HEK293 (cell line): ENCODE measurements around the gene LMAN1L.

Experiments
- CTCF ChIA-PET: fragments of 350-600 bp; formaldehyde crosslinking; extraction: SDS; loops from one replicate; lab custom pipeline; 2021; ENCODE audit warnings: antibody characterized with exemption; lab: Yijun Ruan, JAX
- POLR2A ChIA-PET: fragments of 300-600 bp; formaldehyde crosslinking; extraction: SDS; loops from one replicate; lab custom pipeline; 2020; ENCODE audit warnings: antibody characterized with exemption, inconsistent platforms; lab: Yijun Ruan, JAX
- H3K27ac ChIP-seq: fragments of 200-500 bp; sonication (Bioruptor generic); 2 replicates; pipeline ENCODE4 v1.5.1; 2014; ENCODE audit warnings: low read depth, low read length, control low read depth, inconsistent platforms; ENCODE audit errors: extremely low read depth
- H3K36me3 ChIP-seq, 2 experiments: fragments of 200-500 bp in 1 of 2; sonication (Bioruptor generic) in 1 of 2; 1 replicate in 1 of 2; 2 replicates in 1 of 2; pipeline ENCODE4 v1.5.1; 2014 to 2017; ENCODE audit warnings: inconsistent platforms in 2 of 2, low read length in 2 of 2; ENCODE audit not compliant: control insufficient read depth in 2 of 2, insufficient read depth in 1 of 2
- H3K4me1 ChIP-seq: fragments of 200-500 bp; sonication (Bioruptor generic); 2 replicates; pipeline ENCODE4 v1.5.1; 2014; ENCODE audit warnings: mild to moderate bottlenecking, low read length, inconsistent platforms; ENCODE audit not compliant: control insufficient read depth, insufficient read depth
- H3K4me3 ChIP-seq: 2 replicates; pipeline ENCODE4 v1.5.1; 2011; ENCODE audit warnings: low read depth, mild to moderate bottlenecking, control low read depth, low read length, moderate library complexity
- H3K9me3 ChIP-seq: fragments of 200-500 bp; sonication (Bioruptor generic); 2 replicates; pipeline ENCODE4 v1.5.1; 2014; ENCODE audit warnings: low read depth, low read length, inconsistent platforms; ENCODE audit not compliant: control insufficient read depth, insufficient read depth
- GLI2 ChIP-seq: fragments of 450-650 bp; formaldehyde crosslinking; IDR thresholded peaks from 2 replicates; pipeline ENCODE4; 2017; ENCODE audit warnings: missing biosample characterization, missing genetic modification characterization, low read depth, borderline replicate concordance
- MYNN ChIP-seq: fragments of 450-650 bp; formaldehyde crosslinking; IDR thresholded peaks from 2 replicates; pipeline ENCODE4 v1.5.1; 2016; ENCODE audit warnings: missing biosample characterization, missing genetic modification characterization, borderline replicate concordance
- TSHZ1 ChIP-seq: fragments of 450-650 bp; formaldehyde crosslinking; IDR thresholded peaks from 2 replicates; pipeline ENCODE4 v1.5.1; 2016; ENCODE audit warnings: missing biosample characterization, missing genetic modification characterization, borderline replicate concordance
- ZIC2 ChIP-seq: fragments of 450-650 bp; formaldehyde crosslinking; IDR thresholded peaks from 2 replicates; pipeline ENCODE4 v1.5.1; 2016; ENCODE audit warnings: missing biosample characterization, missing genetic modification characterization
- ZNF140 ChIP-seq: fragments of 450-650 bp; formaldehyde crosslinking; IDR thresholded peaks from 2 replicates; pipeline ENCODE4 v1.5.1; 2016; ENCODE audit warnings: missing biosample characterization, missing genetic modification characterization
- ZNF24 ChIP-seq: fragments of 450-650 bp; formaldehyde crosslinking; IDR thresholded peaks from 2 replicates; pipeline ENCODE4 v1.5.1; 2016; ENCODE audit warnings: missing biosample characterization, missing genetic modification characterization
- ZNF266 ChIP-seq: fragments of 450-650 bp; formaldehyde crosslinking; IDR thresholded peaks from 2 replicates; pipeline ENCODE4 v1.5.1; 2016; ENCODE audit warnings: missing biosample characterization, missing genetic modification characterization, low read depth
- ZNF292 ChIP-seq: fragments of 450-650 bp; formaldehyde crosslinking; IDR thresholded peaks from 2 replicates; pipeline ENCODE4 v1.5.1; 2016; ENCODE audit warnings: low read depth, missing biosample characterization, missing genetic modification characterization, borderline replicate concordance
- ZNF324 ChIP-seq: fragments of 450-650 bp; formaldehyde crosslinking; IDR thresholded peaks from 2 replicates; pipeline ENCODE4 v1.5.1; 2016; ENCODE audit warnings: missing biosample characterization, missing genetic modification characterization
- ZNF354C ChIP-seq: fragments of 450-650 bp; formaldehyde crosslinking; IDR thresholded peaks from 2 replicates; pipeline ENCODE4 v1.5.1; 2016; ENCODE audit warnings: missing biosample characterization, missing genetic modification characterization, low read depth, borderline replicate concordance
- ZNF433 ChIP-seq: fragments of 450-650 bp; formaldehyde crosslinking; IDR thresholded peaks from 2 replicates; pipeline ENCODE4 v1.5.1; 2016; ENCODE audit warnings: missing biosample characterization, missing genetic modification characterization, low read depth
- ZNF624 ChIP-seq: fragments of 450-650 bp; formaldehyde crosslinking; IDR thresholded peaks from 2 replicates; pipeline ENCODE4 v1.5.1; 2017; ENCODE audit warnings: missing biosample characterization, missing genetic modification characterization
- ZNF670 ChIP-seq: fragments of 450-650 bp; formaldehyde crosslinking; IDR thresholded peaks from 2 replicates; pipeline ENCODE4 v1.5.1; 2016; ENCODE audit warnings: missing biosample characterization, missing genetic modification characterization, low read depth
- ZNF677 ChIP-seq: fragments of 450-650 bp; IDR thresholded peaks from 2 replicates; pipeline ENCODE4 v1.5.0; 2018; ENCODE audit warnings: missing biosample characterization, mild to moderate bottlenecking, missing genetic modification characterization, moderate library complexity
- ZNF692 ChIP-seq: fragments of 450-650 bp; formaldehyde crosslinking; IDR thresholded peaks from 2 replicates; pipeline ENCODE4 v1.5.1; 2016; ENCODE audit warnings: missing biosample characterization, missing genetic modification characterization
- ZNF777 ChIP-seq: fragments of 450-650 bp; formaldehyde crosslinking; IDR thresholded peaks from 2 replicates; pipeline ENCODE4 v1.5.1; 2017; ENCODE audit warnings: missing biosample characterization, missing genetic modification characterization, borderline replicate concordance
- ZNF843 ChIP-seq: fragments of 450-650 bp; formaldehyde crosslinking; IDR thresholded peaks from 2 replicates; pipeline ENCODE4 v1.5.1; 2016; ENCODE audit warnings: missing biosample characterization, missing genetic modification characterization
- TF ChIP-seq, protein P1 (sequence below): fragments of 450-650 bp; formaldehyde crosslinking; conservative IDR thresholded peaks from 2 replicates; pipeline ENCODE4 v1.5.1; 2016; ENCODE audit warnings: low read depth, missing biosample characterization, missing genetic modification characterization
- TF ChIP-seq, protein P2 (sequence below): fragments of 450-650 bp; formaldehyde crosslinking; IDR thresholded peaks from 2 replicates; pipeline ENCODE4 v1.5.1; 2016; ENCODE audit warnings: missing biosample characterization, missing genetic modification characterization, low read depth

LMAN1L gene

GRCh38 chr15:74801311-74801997, 11.2 kb upstream of the LMAN1L start:
- Histone ChIP-seq H3K27ac (no peak overlapping the region), H3K9me3 (no peaks in the 10 kb centered on the region), H3K4me1 (no peaks in the 10 kb centered on the region), H3K4me3 (no peak overlapping the region), H3K36me3 (peaks cover 12 to 66% of the 10 kb centered on the region in 2 experiments; a peak in 2 of 3 replicates)
- no peak for TF ChIP-seq ZIC2
- no peak for TF ChIP-seq ZNF324
- TF ChIP-seq ZNF354C (tag by site-specific recombination): no peak
- TF ChIP-seq GLI2 (tag by site-specific recombination): no peak
- TF ChIP-seq ZNF670 (tag by site-specific recombination): no peak
- no peak for TF ChIP-seq ZNF692 (tag by site-specific recombination)
- no peak for TF ChIP-seq ZNF777 (tag by site-specific recombination)
- no peak for TF ChIP-seq MYNN (tag by site-specific recombination)
- TF ChIP-seq ZNF624 (tag by site-specific recombination): no peak
- no peak for TF ChIP-seq ZNF433 (tag by site-specific recombination)
- no peak for TF ChIP-seq ZNF292 (tag by site-specific recombination)
- TF ChIP-seq ZNF24 (tag by site-specific recombination): no peak
- no peak for TF ChIP-seq ZNF843 (tag by site-specific recombination)
- TF ChIP-seq ZNF140 (tag by site-specific recombination): no peak
- no peak for TF ChIP-seq ZNF677
- TF ChIP-seq, protein P1, sequence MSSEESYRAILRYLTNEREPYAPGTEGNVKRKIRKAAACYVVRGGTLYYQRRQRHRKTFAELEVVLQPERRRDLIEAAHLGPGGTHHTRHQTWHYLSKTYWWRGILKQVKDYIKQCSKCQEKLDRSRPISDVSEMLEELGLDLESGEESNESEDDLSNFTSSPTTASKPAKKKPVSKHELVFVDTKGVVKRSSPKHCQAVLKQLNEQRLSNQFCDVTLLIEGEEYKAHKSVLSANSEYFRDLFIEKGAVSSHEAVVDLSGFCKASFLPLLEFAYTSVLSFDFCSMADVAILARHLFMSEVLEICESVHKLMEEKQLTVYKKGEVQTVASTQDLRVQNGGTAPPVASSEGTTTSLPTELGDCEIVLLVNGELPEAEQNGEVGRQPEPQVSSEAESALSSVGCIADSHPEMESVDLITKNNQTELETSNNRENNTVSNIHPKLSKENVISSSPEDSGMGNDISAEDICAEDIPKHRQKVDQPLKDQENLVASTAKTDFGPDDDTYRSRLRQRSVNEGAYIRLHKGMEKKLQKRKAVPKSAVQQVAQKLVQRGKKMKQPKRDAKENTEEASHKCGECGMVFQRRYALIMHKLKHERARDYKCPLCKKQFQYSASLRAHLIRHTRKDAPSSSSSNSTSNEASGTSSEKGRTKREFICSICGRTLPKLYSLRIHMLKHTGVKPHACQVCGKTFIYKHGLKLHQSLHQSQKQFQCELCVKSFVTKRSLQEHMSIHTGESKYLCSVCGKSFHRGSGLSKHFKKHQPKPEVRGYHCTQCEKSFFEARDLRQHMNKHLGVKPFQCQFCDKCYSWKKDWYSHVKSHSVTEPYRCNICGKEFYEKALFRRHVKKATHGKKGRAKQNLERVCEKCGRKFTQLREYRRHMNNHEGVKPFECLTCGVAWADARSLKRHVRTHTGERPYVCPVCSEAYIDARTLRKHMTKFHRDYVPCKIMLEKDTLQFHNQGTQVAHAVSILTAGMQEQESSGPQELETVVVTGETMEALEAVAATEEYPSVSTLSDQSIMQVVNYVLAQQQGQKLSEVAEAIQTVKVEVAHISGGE: no peak
- no peak for TF ChIP-seq ZNF266 (tag by site-specific recombination)
- TF ChIP-seq, protein P2, sequence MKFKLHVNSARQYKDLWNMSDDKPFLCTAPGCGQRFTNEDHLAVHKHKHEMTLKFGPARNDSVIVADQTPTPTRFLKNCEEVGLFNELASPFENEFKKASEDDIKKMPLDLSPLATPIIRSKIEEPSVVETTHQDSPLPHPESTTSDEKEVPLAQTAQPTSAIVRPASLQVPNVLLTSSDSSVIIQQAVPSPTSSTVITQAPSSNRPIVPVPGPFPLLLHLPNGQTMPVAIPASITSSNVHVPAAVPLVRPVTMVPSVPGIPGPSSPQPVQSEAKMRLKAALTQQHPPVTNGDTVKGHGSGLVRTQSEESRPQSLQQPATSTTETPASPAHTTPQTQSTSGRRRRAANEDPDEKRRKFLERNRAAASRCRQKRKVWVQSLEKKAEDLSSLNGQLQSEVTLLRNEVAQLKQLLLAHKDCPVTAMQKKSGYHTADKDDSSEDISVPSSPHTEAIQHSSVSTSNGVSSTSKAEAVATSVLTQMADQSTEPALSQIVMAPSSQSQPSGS (tag by site-specific recombination): no peak
- TF ChIP-seq TSHZ1 (tag by site-specific recombination): no peak
- ChIA-PET CTCF (interaction anchor here (1.0 to 25.7 kb wide), 7 partner anchors 9 to 40 kb away, joined by 3 to 649 read pairs (median 12); partner anchors contain the start of gene CSK), POLR2A (no interaction called here)
